ENCODE data around the gene TCP1.
"Not testable (repeated sequence)": the region's sequence is repeated elsewhere in the genome, so short reads cannot be mapped to it uniquely, and the experiment has no call there.

TCP1 gene

GRCh38 chr6:159732550-159732949, 56.9 kb downstream of the TCP1 start:
- DNase-seq: not testable (repeated sequence)

GRCh38 chr6:159730332-159730676, 59.1 kb downstream of the TCP1 start:
- DNase-seq: no peak

- peak; percentile 59 for DNase-seq
Observed at GRCh38 chr6:159729598-159730331, 59.6 kb downstream of the TCP1 start.

GRCh38 chr6:159728531-159728964, 60.9 kb downstream of the TCP1 start:
- no peak for DNase-seq

Measured in inflammatory macrophage treated with lipopolysaccharide for 4 hours (primary cell).